ENCODE data around the gene TMEM132C.

DNA sequence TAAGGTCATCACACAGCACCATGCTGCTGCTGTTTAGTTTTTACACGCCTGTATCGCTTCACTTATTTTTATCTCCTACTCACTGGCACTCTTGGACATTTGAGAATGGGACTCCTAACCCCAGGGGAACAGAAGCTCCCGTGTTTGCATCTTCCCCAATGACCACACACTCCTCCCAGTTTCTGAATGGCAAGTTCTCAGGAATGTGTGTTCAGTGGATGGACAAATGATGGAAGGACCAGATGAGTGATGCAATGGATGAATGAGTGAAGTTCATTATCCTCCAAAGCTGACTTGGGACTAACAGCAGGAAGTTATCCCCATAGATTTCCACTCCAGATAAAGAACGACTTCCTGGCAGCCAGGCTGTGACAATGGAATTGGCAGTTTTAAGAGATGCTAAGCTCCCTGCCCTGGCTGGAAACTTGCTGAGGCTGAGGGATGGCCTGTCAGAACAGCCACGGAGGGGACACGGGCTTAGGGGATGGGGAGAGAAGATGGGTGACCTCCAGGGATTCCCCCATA is 325.3 kb downstream of the TMEM132C start:
- TF ChIP-seq, protein P1, sequence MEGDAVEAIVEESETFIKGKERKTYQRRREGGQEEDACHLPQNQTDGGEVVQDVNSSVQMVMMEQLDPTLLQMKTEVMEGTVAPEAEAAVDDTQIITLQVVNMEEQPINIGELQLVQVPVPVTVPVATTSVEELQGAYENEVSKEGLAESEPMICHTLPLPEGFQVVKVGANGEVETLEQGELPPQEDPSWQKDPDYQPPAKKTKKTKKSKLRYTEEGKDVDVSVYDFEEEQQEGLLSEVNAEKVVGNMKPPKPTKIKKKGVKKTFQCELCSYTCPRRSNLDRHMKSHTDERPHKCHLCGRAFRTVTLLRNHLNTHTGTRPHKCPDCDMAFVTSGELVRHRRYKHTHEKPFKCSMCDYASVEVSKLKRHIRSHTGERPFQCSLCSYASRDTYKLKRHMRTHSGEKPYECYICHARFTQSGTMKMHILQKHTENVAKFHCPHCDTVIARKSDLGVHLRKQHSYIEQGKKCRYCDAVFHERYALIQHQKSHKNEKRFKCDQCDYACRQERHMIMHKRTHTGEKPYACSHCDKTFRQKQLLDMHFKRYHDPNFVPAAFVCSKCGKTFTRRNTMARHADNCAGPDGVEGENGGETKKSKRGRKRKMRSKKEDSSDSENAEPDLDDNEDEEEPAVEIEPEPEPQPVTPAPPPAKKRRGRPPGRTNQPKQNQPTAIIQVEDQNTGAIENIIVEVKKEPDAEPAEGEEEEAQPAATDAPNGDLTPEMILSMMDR (IDR thresholded peaks at IDR 0.05), result no peak
- no peak for TF ChIP-seq POLR2A (IDR thresholded peaks at IDR 0.05)

Data from lower leg skin (tissue), 3 donors.